CD4-positive, CD25-positive, alpha-beta regulatory T cell (primary cell): Measurements from ENCODE around the gene FHIT. TPM values are rescaled to one million over a fixed set of nuclear protein-coding genes. Genes with fewer than 3 reads are reported as not detected.

Experiments
- ATAC-seq, 2 donors: fragments of 150-1000 bp; cut with Tn5 transposase; one replicate each; pipeline ENCODE4 v1.10.0; 2021; ENCODE audit warnings: low read depth in 2 of 2, moderate number of reproducible peaks in 2 of 2, moderate library complexity in 1 of 2
- DNase-seq, 3 donors: peaks; one replicate each; pipeline versions ENCODE4 v3.0.0 to v3.0.0-alpha.2; 2012 to 2022; ENCODE audit warnings: mixed read lengths in 1 of 3
- H3K27ac ChIP-seq: one replicate; pipeline ENCODE4 v1.7.0; 2013; ENCODE audit warnings: mild to moderate bottlenecking, low read length; ENCODE audit not compliant: insufficient read depth, poor library complexity, severe bottlenecking
- H3K27me3 ChIP-seq: one replicate; pipeline ENCODE4 v1.7.0; 2013; ENCODE audit warnings: low read length; ENCODE audit not compliant: control insufficient read depth, insufficient read depth
- H3K36me3 ChIP-seq: one replicate; pipeline ENCODE4 v1.7.0; 2013; ENCODE audit warnings: mild to moderate bottlenecking, low read length, moderate library complexity; ENCODE audit not compliant: control insufficient read depth, insufficient read depth
- H3K4me1 ChIP-seq: 2 replicates; pipeline ENCODE4 v1.7.0; 2013; ENCODE audit warnings: mild to moderate bottlenecking, low read length; ENCODE audit not compliant: insufficient read depth, control insufficient read depth, poor library complexity, severe bottlenecking
- H3K4me3 ChIP-seq: one replicate; pipeline ENCODE4 v1.7.0; 2013; ENCODE audit warnings: low read depth, mild to moderate bottlenecking, low read length, moderate library complexity
- H3K9me3 ChIP-seq, 2 experiments: 1 replicate in 1 of 2; 2 replicates in 1 of 2; pipeline ENCODE4 v1.7.0; 2013; ENCODE audit warnings: low read length in 2 of 2, mild to moderate bottlenecking in 1 of 2, moderate library complexity in 1 of 2; ENCODE audit not compliant: control insufficient read depth in 2 of 2
- H3K27ac Mint-ChIP-seq, 3 donors: one replicate each; pipeline ENCODE4 v1.8.0; 2020 to 2022; ENCODE audit warnings: mild to moderate bottlenecking in 3 of 3, mixed read lengths in 3 of 3, moderate library complexity in 2 of 3
- H3K27me3 Mint-ChIP-seq: one replicate; pipeline ENCODE4 v1.8.0; 2022; ENCODE audit warnings: mild to moderate bottlenecking, mixed read lengths
- H3K36me3 Mint-ChIP-seq: one replicate; pipeline ENCODE4 v1.8.0; 2020; ENCODE audit warnings: mixed read lengths
- H3K4me1 Mint-ChIP-seq, 4 donors: one replicate each; pipeline ENCODE4 v1.8.0; 2020 to 2022; ENCODE audit warnings: mixed read lengths in 4 of 4, mild to moderate bottlenecking in 1 of 4
- H3K4me3 Mint-ChIP-seq, 4 donors: one replicate each; pipeline ENCODE4 v1.8.0; 2020 to 2022; ENCODE audit warnings: mild to moderate bottlenecking in 4 of 4, mixed read lengths in 4 of 4, moderate library complexity in 3 of 4
- H3K9me3 Mint-ChIP-seq, 7 donors: one replicate each; pipeline ENCODE4 v1.8.0; 2020 to 2022; ENCODE audit warnings: mixed read lengths in 7 of 7, mild to moderate bottlenecking in 3 of 7, moderate library complexity in 2 of 7
- polyA plus RNA-seq, 4 donors: library from polyadenylated mRNA; unstranded; fragments of 300-500 nt; fragmentation: Illumina TruSeq; gene quantifications; one replicate each; pipeline ENCODE4 v1.2.3, GENCODE V29; 2021
- total RNA-seq: library from RNA; stranded (reverse); gene quantifications from one replicate; pipeline ENCODE4 v1.2.3, GENCODE V29; 2022

Gene FHIT
- total and polyA plus RNA-seq, 5 donors from 2014 or later, result 7.8 to 120 (median 14.4) TPM

- Histone ChIP-seq H3K27me3 (no peaks in the 10 kb centered on the region), H3K4me3 (no peak overlapping the region), H3K9me3 (no peaks in the 10 kb centered on the region), H3K4me1 (no peaks in the 10 kb centered on the region), H3K36me3 (no peaks in the 10 kb centered on the region), H3K27ac (no peak overlapping the region)
- Mint-ChIP-seq H3K4me3 (no peak overlapping the region), H3K27ac (no peak overlapping the region), H3K27me3 (peaks cover 4% of the 10 kb centered on the region), H3K9me3 (peaks cover 0 to 14% (median 6%) of the 10 kb centered on the region in 7 donors), H3K4me1 (no peaks in the 10 kb centered on the region), H3K36me3 (no peaks in the 10 kb centered on the region)
- DNase-seq (no peak), ATAC-seq (no peak)
These were observed 498.4 kb downstream of the FHIT start for GRCh38 chr3:60752809-60753208.

GRCh38 chr3:60746695-60747416, 504.4 kb downstream of the FHIT start:
- Histone ChIP-seq H3K36me3 (no peaks in the 10 kb centered on the region), H3K27ac (no peak overlapping the region), H3K4me3 (no peak overlapping the region), H3K27me3 (no peaks in the 10 kb centered on the region), H3K4me1 (no peaks in the 10 kb centered on the region), H3K9me3 (no peaks in the 10 kb centered on the region)
- peaks cover 10% of the 10 kb centered on the region for H3K27me3 Mint-ChIP-seq
- no peak overlapping the region for H3K27ac Mint-ChIP-seq
- H3K36me3 Mint-ChIP-seq, result no peaks in the 10 kb centered on the region
- H3K9me3 Mint-ChIP-seq, result peaks cover 0 to 14% (median 7%) of the 10 kb centered on the region in 7 donors
- peak overlapping the region in 1 of 4 donors; percentile 4 for H3K4me3 Mint-ChIP-seq
- DNase-seq (no peak), ATAC-seq (no peak)
- no peaks in the 10 kb centered on the region for H3K4me1 Mint-ChIP-seq

- Histone ChIP-seq H3K4me3 (no peak overlapping the region), H3K9me3 (no peaks in the 10 kb centered on the region), H3K27me3 (no peaks in the 10 kb centered on the region), H3K27ac (no peak overlapping the region), H3K36me3 (no peaks in the 10 kb centered on the region), H3K4me1 (no peaks in the 10 kb centered on the region)
- Mint-ChIP-seq H3K27ac (peak overlapping the region in 1 of 3 donors; percentile 40), H3K9me3 (peaks cover 0 to 14% (median 7%) of the 10 kb centered on the region in 7 donors), H3K36me3 (no peaks in the 10 kb centered on the region), H3K27me3 (peaks cover 10% of the 10 kb centered on the region), H3K4me1 (no peaks in the 10 kb centered on the region), H3K4me3 (peak overlapping the region in 1 of 4 donors; percentile 4)
- DNase-seq (no peak), ATAC-seq (no peak)
These were observed 505.1 kb downstream of the FHIT start for GRCh38 chr3:60746043-60746638.

DNA sequence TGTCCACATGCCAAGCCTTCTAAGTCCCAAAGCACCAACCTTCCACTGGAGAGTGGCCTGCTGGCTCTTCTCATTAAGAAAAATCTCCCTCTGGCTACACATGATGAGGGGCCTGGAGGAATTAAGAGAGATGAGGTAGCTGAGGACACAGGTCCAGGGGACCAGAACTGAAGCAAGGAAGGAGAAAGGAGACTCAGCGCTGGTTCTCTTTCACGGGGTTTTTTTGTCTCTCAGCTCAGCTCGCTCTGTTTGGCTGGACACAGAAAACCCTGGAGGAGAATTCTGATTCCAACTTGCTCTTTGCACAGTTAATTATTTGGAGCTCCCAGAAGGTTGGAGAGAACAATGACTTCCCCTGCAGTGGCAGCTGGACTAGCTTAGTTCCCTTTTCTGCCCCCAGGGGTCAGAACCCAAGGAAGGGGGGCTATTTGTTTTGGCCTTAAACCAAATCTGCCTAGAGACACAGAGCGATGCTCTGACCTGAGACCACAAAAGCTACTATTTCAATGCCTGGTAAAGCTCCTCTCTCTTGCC, 507.6 kb downstream of the FHIT start:
- DNase-seq (no peak), ATAC-seq (no peak)
- Mint-ChIP-seq H3K27me3 (peaks cover 10% of the 10 kb centered on the region), H3K36me3 (no peaks in the 10 kb centered on the region), H3K9me3 (peaks cover 0 to 2% (median 0%) of the 10 kb centered on the region in 7 donors), H3K4me3 (no peak overlapping the region), H3K27ac (no peak overlapping the region), H3K4me1 (no peaks in the 10 kb centered on the region)
- no peak overlapping the region for H3K27ac ChIP-seq
- no peaks in the 10 kb centered on the region for H3K36me3 ChIP-seq
- H3K4me3 ChIP-seq, result no peak overlapping the region
- no peaks in the 10 kb centered on the region for H3K27me3 ChIP-seq
- no peaks in the 10 kb centered on the region for H3K4me1 ChIP-seq
- no peaks in the 10 kb centered on the region for H3K9me3 ChIP-seq

DNA sequence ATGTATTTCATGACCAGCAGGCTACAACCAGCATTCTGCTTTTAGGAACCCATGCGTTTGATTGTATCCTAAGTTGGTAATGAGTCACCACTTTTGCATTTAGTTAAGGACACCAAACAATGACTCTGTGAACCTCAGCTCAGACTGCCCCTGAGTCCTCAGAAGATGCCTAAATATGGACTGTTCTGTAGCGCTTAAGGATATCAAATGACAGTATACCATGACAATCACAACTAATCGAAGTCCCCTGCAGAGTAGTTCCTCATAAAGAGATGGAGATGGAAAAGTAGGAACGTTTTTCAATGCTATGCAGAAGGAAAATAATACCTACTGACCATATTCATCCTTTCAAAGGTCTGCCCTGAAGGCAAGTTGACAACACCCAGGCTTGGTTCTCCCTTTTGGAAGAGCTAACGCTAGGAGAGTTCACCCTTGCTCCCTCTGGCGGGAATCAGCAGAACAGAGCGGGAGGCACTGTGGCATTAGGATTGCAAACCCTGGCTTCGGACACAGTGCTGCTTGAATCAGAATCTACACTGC, 508.6 kb downstream of the FHIT start:
- H3K27me3 Mint-ChIP-seq, result peaks cover 4% of the 10 kb centered on the region

GRCh38 chr3:60737633-60738399, 513.4 kb downstream of the FHIT start:
- no peak for ATAC-seq
- Histone ChIP-seq H3K27ac (no peak overlapping the region), H3K36me3 (no peaks in the 10 kb centered on the region), H3K4me3 (no peak overlapping the region), H3K27me3 (no peaks in the 10 kb centered on the region), H3K9me3 (no peaks in the 10 kb centered on the region), H3K4me1 (no peaks in the 10 kb centered on the region)
- peaks cover 0 to 5% (median 2%) of the 10 kb centered on the region in 7 donors for H3K9me3 Mint-ChIP-seq
- no peaks in the 10 kb centered on the region for H3K4me1 Mint-ChIP-seq
- H3K4me3 Mint-ChIP-seq, result no peak overlapping the region
- no peaks in the 10 kb centered on the region for H3K27me3 Mint-ChIP-seq
- H3K36me3 Mint-ChIP-seq, result no peaks in the 10 kb centered on the region
- no peak for DNase-seq
- no peak overlapping the region for H3K27ac Mint-ChIP-seq

More for the DNA sequence above, 508.6 kb downstream of the FHIT start:
- Mint-ChIP-seq H3K4me3 (no peak overlapping the region), H3K9me3 (peaks cover 0 to 2% (median 0%) of the 10 kb centered on the region in 7 donors), H3K36me3 (no peaks in the 10 kb centered on the region), H3K4me1 (no peaks in the 10 kb centered on the region), H3K27ac (peak overlapping the region in 1 of 3 donors; percentile 61)
- Histone ChIP-seq H3K9me3 (no peaks in the 10 kb centered on the region), H3K36me3 (no peaks in the 10 kb centered on the region), H3K27me3 (no peaks in the 10 kb centered on the region), H3K4me3 (no peak overlapping the region), H3K4me1 (no peaks in the 10 kb centered on the region), H3K27ac (no peak overlapping the region)
- DNase-seq (no peak), ATAC-seq (no peak)

DNA sequence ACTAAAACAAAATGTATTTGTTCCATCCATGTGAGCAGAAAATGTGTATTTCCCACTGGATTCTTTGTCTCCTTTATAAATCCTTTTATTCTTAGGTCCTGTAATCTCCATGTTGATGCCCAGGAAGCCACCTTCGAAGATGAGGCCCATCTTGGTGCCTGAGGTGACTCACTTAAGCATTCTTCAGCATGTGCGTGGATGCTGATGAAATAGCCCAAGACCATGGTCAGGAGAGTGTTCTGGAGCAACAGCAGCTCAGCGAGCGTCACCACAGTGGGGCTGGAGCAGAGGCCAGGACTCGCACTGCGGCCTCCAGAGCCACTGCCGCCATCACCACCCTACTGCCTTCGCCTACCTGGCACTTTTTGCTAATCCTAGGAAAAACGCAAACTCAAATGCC, 520.9 kb downstream of the FHIT start:
- no peaks in the 10 kb centered on the region for H3K9me3 ChIP-seq
- no peak overlapping the region for H3K4me3 ChIP-seq
- no peak overlapping the region for H3K27ac ChIP-seq
- Mint-ChIP-seq H3K27me3 (no peaks in the 10 kb centered on the region), H3K4me1 (no peaks in the 10 kb centered on the region), H3K36me3 (no peaks in the 10 kb centered on the region), H3K4me3 (no peak overlapping the region), H3K9me3 (peaks cover 0 to 4% (median 3%) of the 10 kb centered on the region in 7 donors), H3K27ac (no peak overlapping the region)
- no peak for ATAC-seq
- no peaks in the 10 kb centered on the region for H3K36me3 ChIP-seq
- H3K4me1 ChIP-seq, result no peaks in the 10 kb centered on the region
- no peak for DNase-seq
- no peaks in the 10 kb centered on the region for H3K27me3 ChIP-seq
